ENCODE measurements around the gene LY6G6D. TPM values are rescaled to one million over a fixed set of nuclear protein-coding genes. Genes with fewer than 3 reads are reported as not detected.

Gene LY6G6D
- total and polyA plus RNA-seq, 2 of the 13 experiments (the other 11 are each of a cell fraction or from before 2014, with no cell fraction given) = not detected

DNA sequence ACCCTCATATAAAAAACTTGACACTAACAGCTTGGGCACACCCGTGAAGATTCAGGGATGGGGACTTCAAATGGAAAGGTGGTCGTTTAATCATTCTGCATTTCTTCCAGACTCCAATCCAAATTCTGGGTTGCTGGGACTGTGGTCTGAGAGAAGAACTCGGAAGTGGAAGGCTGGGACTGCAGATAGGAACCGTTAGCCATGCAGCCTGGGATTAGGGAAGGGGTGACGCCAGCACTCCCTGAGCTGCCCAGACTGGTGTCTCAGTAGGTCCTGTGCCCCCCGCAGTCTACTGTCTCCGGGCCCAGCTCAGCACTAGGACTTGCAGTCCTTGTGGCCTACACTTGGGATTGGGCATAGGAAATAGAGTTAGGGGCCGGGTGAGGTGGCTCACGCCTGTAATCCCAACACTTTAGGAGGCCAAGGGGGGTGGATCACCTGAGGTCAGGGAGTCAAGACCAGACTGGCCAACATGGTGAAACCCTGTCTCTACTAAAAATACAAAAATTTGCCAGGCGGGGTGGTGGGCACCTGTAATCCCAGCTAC is 21.7 kb downstream of the LY6G6D start (continued):
- TF ChIP-seq SOX13 (IDR thresholded peaks at IDR 0.05) (no peak), SOX13 (CRISPR knock-in tag; conservative IDR thresholded peaks at IDR 0.05 in 1 of 2, IDR thresholded peaks at IDR 0.05 in 1 of 2) (no peak), ZNF235 (CRISPR knock-in tag; IDR thresholded peaks at IDR 0.05; ENCODE audit: borderline replicate concordance) (no peak), ZNF335 (CRISPR knock-in tag; IDR thresholded peaks at IDR 0.05) (peak; percentile 3; the same call in 1 of the 2 replicates)

DNA sequence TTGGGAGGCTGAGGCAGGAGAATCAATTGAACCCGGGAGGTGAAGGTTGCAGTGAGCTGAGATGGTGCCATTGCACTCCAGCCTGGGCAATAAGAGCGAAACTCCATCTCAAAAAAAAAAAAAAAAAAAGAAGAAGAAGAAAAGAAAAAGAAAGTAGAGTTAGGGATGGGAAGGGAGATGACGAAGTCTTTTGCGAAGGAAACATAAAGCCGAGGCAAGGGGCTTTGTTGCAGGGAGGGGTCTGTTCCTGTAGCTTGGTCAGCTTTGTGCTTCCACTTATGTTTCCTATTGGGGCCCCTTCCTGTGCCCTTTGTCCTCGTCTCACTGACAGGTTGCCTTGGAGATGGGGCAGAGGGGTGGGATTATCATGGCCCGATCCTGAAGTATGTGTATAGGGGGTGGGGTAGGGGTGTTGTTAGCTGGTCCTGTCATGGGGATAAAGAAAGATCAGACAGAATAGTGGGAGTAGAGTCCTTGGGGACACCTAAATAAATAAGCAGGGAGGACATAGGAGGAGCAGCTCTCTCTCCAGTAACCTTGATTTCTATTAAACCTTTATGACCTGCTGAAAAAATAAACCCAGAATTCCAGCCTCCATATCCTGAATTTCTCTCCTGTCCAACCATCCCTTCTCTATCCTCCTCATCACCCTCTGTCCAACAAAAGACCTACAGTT is 22.3 kb downstream of the LY6G6D start:
- CTCF ChIA-PET (ENCODE audit: low intra/inter-chr PET ratio, low total read pairs) = no interaction called here
- Histone ChIP-seq H3K27me3 (ENCODE audit: control insufficient read depth in 1 of 2, insufficient read depth in 2 of 2, low read length in 2 of 2) (no peaks in the 10 kb centered on the region; a peak in 1 of 5 replicates), H3K9ac (ENCODE audit: insufficient read depth, low read depth, low read length) (peak overlapping the region; percentile 98), H3K4me2 (ENCODE audit: low read depth, low read length) (peak overlapping the region; percentile 98), H2AFZ (ENCODE audit: low read length) (no peak overlapping the region), H3K4me1 (ENCODE audit: insufficient read depth, low read length) (peaks cover 65% of the 10 kb centered on the region), H3K4me3 (replicated peaks in 1 of 3; ENCODE audit: insufficient read depth in 1 of 3, low read depth in 2 of 3, low read length in 3 of 3) (peak overlapping the region; percentile 71 to 92 (median 92); a peak in 5 of 6 replicates), H3K79me2 (ENCODE audit: insufficient read depth, low read length) (peaks cover 41% of the 10 kb centered on the region), H3K9me3 (ENCODE audit: low read length) (no peaks in the 10 kb centered on the region), H4K20me1 (ENCODE audit: insufficient read depth, low read length) (peaks cover 18% of the 10 kb centered on the region; the same call in 1 of the 2 replicates), H3K36me3 (replicated peaks in 1 of 2; ENCODE audit: control insufficient read depth in 1 of 2, insufficient read depth in 2 of 2, low read length in 2 of 2) (peaks cover 10 to 27% of the 10 kb centered on the region in 2 experiments), H3K27ac (ENCODE audit: extremely low read length, insufficient read depth, low read length) (peak overlapping the region; percentile 99)
- BruUV-seq (replicated peaks) = no TSS peak
- DNase-seq (ENCODE audit: low spot score) (peak; percentile 99), FAIRE-seq (peak; percentile 94), ATAC-seq (peak; percentile 67)
- intact Hi-C loops (cut with micrococcal nuclease; ENCODE audit: unreplicated experiment) (loop anchor here (1.0 to 5.0 kb wide), 3 partner anchors 8 to 70 kb away; partner anchors contain the start of genes ABHD16A, DDAH2 and LSM2), in situ Hi-C loops (cut with HindIII; ENCODE audit: extremely low pct_ligation_motif_present, low pct_unique_long_range_greater_than_20kb) (no loop called here)
- POLR2A ChIA-PET = interaction anchor here (0.5 to 11.3 kb wide), 54 partner anchors 8 to 1234 kb away, joined by 3 to 279 read pairs (median 10); partner anchors contain the start of genes ABHD16A, APOM, BAG6 and C2
- WGBS (ENCODE audit: low lambda C conversion rate) = 1% methylated on average over 7 of the region's 7 CpGs
- no peak for TF ChIP-seq ZBTB21 (CRISPR knock-in tag; IDR thresholded peaks at IDR 0.05)
- TF ChIP-seq, protein P1, sequence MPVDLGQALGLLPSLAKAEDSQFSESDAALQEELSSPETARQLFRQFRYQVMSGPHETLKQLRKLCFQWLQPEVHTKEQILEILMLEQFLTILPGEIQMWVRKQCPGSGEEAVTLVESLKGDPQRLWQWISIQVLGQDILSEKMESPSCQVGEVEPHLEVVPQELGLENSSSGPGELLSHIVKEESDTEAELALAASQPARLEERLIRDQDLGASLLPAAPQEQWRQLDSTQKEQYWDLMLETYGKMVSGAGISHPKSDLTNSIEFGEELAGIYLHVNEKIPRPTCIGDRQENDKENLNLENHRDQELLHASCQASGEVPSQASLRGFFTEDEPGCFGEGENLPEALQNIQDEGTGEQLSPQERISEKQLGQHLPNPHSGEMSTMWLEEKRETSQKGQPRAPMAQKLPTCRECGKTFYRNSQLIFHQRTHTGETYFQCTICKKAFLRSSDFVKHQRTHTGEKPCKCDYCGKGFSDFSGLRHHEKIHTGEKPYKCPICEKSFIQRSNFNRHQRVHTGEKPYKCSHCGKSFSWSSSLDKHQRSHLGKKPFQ (CRISPR knock-in tag; IDR thresholded peaks at IDR 0.05; ENCODE audit: insufficient replicate concordance) = no peak
- peak; percentile 73; the same call in 1 of the 2 replicates for TF ChIP-seq SOX5 (CRISPR knock-in tag; IDR thresholded peaks at IDR 0.05; ENCODE audit: borderline replicate concordance)
- TF ChIP-seq, protein P2, sequence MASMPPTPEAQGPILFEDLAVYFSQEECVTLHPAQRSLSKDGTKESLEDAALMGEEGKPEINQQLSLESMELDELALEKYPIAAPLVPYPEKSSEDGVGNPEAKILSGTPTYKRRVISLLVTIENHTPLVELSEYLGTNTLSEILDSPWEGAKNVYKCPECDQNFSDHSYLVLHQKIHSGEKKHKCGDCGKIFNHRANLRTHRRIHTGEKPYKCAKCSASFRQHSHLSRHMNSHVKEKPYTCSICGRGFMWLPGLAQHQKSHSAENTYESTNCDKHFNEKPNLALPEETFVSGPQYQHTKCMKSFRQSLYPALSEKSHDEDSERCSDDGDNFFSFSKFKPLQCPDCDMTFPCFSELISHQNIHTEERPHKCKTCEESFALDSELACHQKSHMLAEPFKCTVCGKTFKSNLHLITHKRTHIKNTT (CRISPR knock-in tag; IDR thresholded peaks at IDR 0.05) = no peak
- TF ChIP-seq ZFYVE20 (CRISPR knock-in tag; IDR thresholded peaks at IDR 0.05; ENCODE audit: borderline replicate concordance, low read depth) = no peak
- TF ChIP-seq ZSCAN21 (CRISPR knock-in tag; IDR thresholded peaks at IDR 0.05; ENCODE audit: borderline replicate concordance) = no peak
- no peak; the same call in 1 of the 2 replicates for TF ChIP-seq YEATS4 (CRISPR knock-in tag; IDR thresholded peaks at IDR 0.05; ENCODE audit: borderline replicate concordance)
- no peak for TF ChIP-seq ZNF761 (CRISPR knock-in tag; conservative IDR thresholded peaks at IDR 0.05)
- TF ChIP-seq ZNF781 (CRISPR knock-in tag; IDR thresholded peaks at IDR 0.05; ENCODE audit: borderline replicate concordance, not compliant biosample characterization) = peak; percentile 25
- no peak for TF ChIP-seq ZNF678 (CRISPR knock-in tag; IDR thresholded peaks at IDR 0.05)

All from HepG2 (cell line).